Bone marrow (tissue), 2 donors: ENCODE measurements around the gene CLK1.
"Not testable (repeated sequence)": the region's sequence is repeated elsewhere in the genome, so short reads cannot be mapped to it uniquely, and the experiment has no call there.

Source experiments
- DNase-seq, 2 donors: peaks; one replicate each; lab custom pipeline; 2025; lab: John Stamatoyannopoulos, UW

The CLK1 gene

GRCh38 chr2:200864176-200865034, at the start of gene CLK1:
CLK1 (minus strand) TSS chr2:200864658; CDS start chr2:200861862, 2,796 bp downstream.
- DNase-seq = peak; percentile 84 to 91

- no peak for DNase-seq
Measured at GRCh38 chr2:200913654-200914053, 49.2 kb upstream of the CLK1 start.

- no peak for DNase-seq
Measured at GRCh38 chr2:200909958-200910357, 45.5 kb upstream of the CLK1 start.

- DNase-seq = peak; percentile 3 to 63
Measured at GRCh38 chr2:200905618-200906296, 41.3 kb upstream of the CLK1 start.

- DNase-seq = peak; percentile 11 to 94
Measured at GRCh38 chr2:200901459-200902072, 37.1 kb upstream of the CLK1 start.

- DNase-seq = no peak
Measured at GRCh38 chr2:200899482-200899881, 35.0 kb upstream of the CLK1 start.

- DNase-seq = peak; percentile 90 to 91
Measured at GRCh38 chr2:200888704-200889625, 24.5 kb upstream of the CLK1 start, which contains the start of the genes NIF3L1 and PPIL3. NIF3L1 (plus strand) TSS chr2:200889371; CDS start chr2:200891944, 2,573 bp downstream. PPIL3 (minus strand) TSS chr2:200889077; CDS start chr2:200887615, 1,462 bp downstream.

- DNase-seq = not testable (repeated sequence)
Measured at GRCh38 chr2:200881715-200882249, 17.3 kb upstream of the CLK1 start.

GRCh38 chr2:200878289-200878880, 13.9 kb upstream of the CLK1 start:
- DNase-seq = no peak

- DNase-seq = no peak
Measured at GRCh38 chr2:200877443-200877842, 13.0 kb upstream of the CLK1 start.

GRCh38 chr2:200873560-200873959, 9.1 kb upstream of the CLK1 start:
- DNase-seq = no peak

GRCh38 chr2:200871151-200871550, 6.7 kb upstream of the CLK1 start:
- DNase-seq = no peak

- no peak for DNase-seq
Measured at GRCh38 chr2:200869014-200869413, 4.6 kb upstream of the CLK1 start.

GRCh38 chr2:200863782-200864175, 679 bp downstream of the CLK1 start:
- DNase-seq = peak in 1 of 2 donors; percentile 32

- no peak for DNase-seq
Measured at GRCh38 chr2:200862532-200863000, 1.9 kb downstream of the CLK1 start.

- DNase-seq = no peak
Measured at GRCh38 chr2:200861617-200862155, 2.8 kb downstream of the CLK1 start.

- DNase-seq = no peak
Measured at GRCh38 chr2:200860092-200860795, 4.2 kb downstream of the CLK1 start.

- DNase-seq = no peak
Measured at GRCh38 chr2:200856806-200857205, 7.7 kb downstream of the CLK1 start.

- no peak for DNase-seq
Measured at GRCh38 chr2:200852605-200853004, 11.9 kb downstream of the CLK1 start.
